ENCODE results near the gene GUCA2B. TPM values are rescaled to one million over a fixed set of nuclear protein-coding genes. Genes with fewer than 3 reads are reported as not detected.

The GUCA2B gene
- total and polyA plus RNA-seq, 2 of the 4 experiments (the other 2 are of a cell fraction), result not detected

GRCh38 chr1:42137766-42138165 is 15.4 kb upstream of the GUCA2B start:
- no peak overlapping the region for H3K27ac ChIP-seq (ENCODE audit: insufficient read depth, low read length)
- H2AK5ac ChIP-seq (ENCODE audit: low read depth, low read length), result no peak overlapping the region
- H2AFZ ChIP-seq (replicated peaks; ENCODE audit: low read length, poor library complexity), result no peak overlapping the region
- 78% methylated on average over 7 of the region's 10 CpGs; no CpG with 5 or more reads in 1 of the 2 experiments for WGBS, 2 experiments (ENCODE audit: extremely low coverage in 2 of 2, insufficient read length in 1 of 2)
- H4K91ac ChIP-seq (ENCODE audit: insufficient read depth, low read depth, low read length), result no peak overlapping the region
- H2BK5ac ChIP-seq (ENCODE audit: low read depth, low read length, poor library complexity, severe bottlenecking), result no peak overlapping the region
- no peaks in the 10 kb centered on the region; the same call in 1 of the 2 replicates for H3K9me1 ChIP-seq (ENCODE audit: insufficient read depth, low read length)
- dilution Hi-C loops (cut with HindIII; ENCODE audit: low sequenced_read_pairs, unreplicated experiment), result no loop called here
- no peak overlapping the region for H2AK9ac ChIP-seq (replicated peaks; ENCODE audit: low read depth, low read length, poor library complexity)
- ATAC-seq (ENCODE audit: low read depth) (no peak), DNase-seq (no peak)
- H2BK120ac ChIP-seq (ENCODE audit: low read depth, low read length), result no peak overlapping the region
- H4K5ac ChIP-seq (ENCODE audit: low read depth, low read length), result no peak overlapping the region
- no peaks in the 10 kb centered on the region for H4K20me1 ChIP-seq (ENCODE audit: insufficient read depth, low read length)
- no peak overlapping the region for H3K4ac ChIP-seq (ENCODE audit: low read depth, low read length)
- H3K56ac ChIP-seq (ENCODE audit: extremely low read depth, insufficient read depth, low read length), result no peak overlapping the region
- no peak overlapping the region for H2BK20ac ChIP-seq (ENCODE audit: low read depth, low read length)
- no peak overlapping the region for H3K4me3 ChIP-seq (ENCODE audit: insufficient read depth, low read depth, low read length)
- H2BK15ac ChIP-seq (ENCODE audit: low read depth, low read length), result no peak overlapping the region
- H3K36me3 ChIP-seq (ENCODE audit: control insufficient read depth, insufficient read depth, low read length), result no peaks in the 10 kb centered on the region
- H3K14ac ChIP-seq (replicated peaks; ENCODE audit: low read depth, low read length), result no peak overlapping the region
- H4K8ac ChIP-seq (ENCODE audit: low read depth in 2 of 2, low read length in 2 of 2), result no peak overlapping the region
- H3K9ac ChIP-seq (ENCODE audit: low read depth, low read length), result no peak overlapping the region
- ChIA-PET POLR2A (ENCODE audit: unreplicated experiment) (no interaction called here), CTCF (interaction anchor here (1.0 kb wide), 1 partner anchor 10 kb away, joined by 4 read pairs; no protein-coding TSS in a partner anchor)
- BruUV-seq (replicated peaks), result no TSS peak
- H3K4me1 ChIP-seq (ENCODE audit: control insufficient read depth, insufficient read depth, low read length), result no peaks in the 10 kb centered on the region
- peaks cover 26% of the 10 kb centered on the region for H3K27me3 ChIP-seq (ENCODE audit: control insufficient read depth, insufficient read depth, low read length)
- intact Hi-C loops (cut with micrococcal nuclease), result no loop called here
- H3K79me1 ChIP-seq (ENCODE audit: low read depth in 1 of 2, low read length in 2 of 2), result no peaks in the 10 kb centered on the region
- no peak overlapping the region for H3K4me2 ChIP-seq (ENCODE audit: low read depth, low read length)
- no peak overlapping the region for H3K18ac ChIP-seq (ENCODE audit: low read depth, low read length)
- H3K23ac ChIP-seq (ENCODE audit: low read depth, low read length), result no peak overlapping the region
- no peaks in the 10 kb centered on the region for H3K9me3 ChIP-seq (ENCODE audit: control insufficient read depth, insufficient read depth, low read length)
- TF ChIP-seq POLR2A (IDR thresholded peaks at IDR 0.05; ENCODE audit: low read depth, low read length), result no peak
- TF ChIP-seq FOS (IDR thresholded peaks at IDR 0.05; ENCODE audit: low read depth, low read length), result no peak
- TF ChIP-seq BHLHE40 (IDR thresholded peaks at IDR 0.05; ENCODE audit: low read depth, low read length), result no peak
- no peak for TF ChIP-seq SMC3 (IDR thresholded peaks at IDR 0.05; ENCODE audit: low read depth, low read length)
- TF ChIP-seq MAZ (IDR thresholded peaks at IDR 0.05; ENCODE audit: borderline replicate concordance, low read depth, low read length), result no peak
- no peak for TF ChIP-seq MXI1 (IDR thresholded peaks at IDR 0.05; ENCODE audit: borderline replicate concordance, low read depth, low read length)
- TF ChIP-seq CTCF (conservative IDR thresholded peaks at IDR 0.05; ENCODE audit: low read depth, low read length), result no peak
- TF ChIP-seq USF2 (IDR thresholded peaks at IDR 0.05; ENCODE audit: low read depth, low read length), result no peak
- TF ChIP-seq RFX5 (IDR thresholded peaks at IDR 0.05; ENCODE audit: low read depth, low read length), result no peak
- no peak for TF ChIP-seq CEBPB (IDR thresholded peaks at IDR 0.05; ENCODE audit: low read depth, low read length)
- no peak for TF ChIP-seq RCOR1 (IDR thresholded peaks at IDR 0.05; ENCODE audit: insufficient replicate concordance, low read length)
- TF ChIP-seq MAFK (IDR thresholded peaks at IDR 0.05; ENCODE audit: low read depth, low read length), result no peak
- TF ChIP-seq RAD21 (IDR thresholded peaks at IDR 0.05; ENCODE audit: low read length), result no peak
- in situ Hi-C loops (cut with MboI; ENCODE audit: low sequenced_read_pairs), result no loop called here

All from IMR-90 (cell line).